AG04450 (cell line): ENCODE data around the gene E2F3. TPM values are rescaled to one million over a fixed set of nuclear protein-coding genes. Genes with fewer than 3 reads are reported as not detected.

Experiments used
- CTCF ChIA-PET: fragments of 300-600, 350-600 bp; formaldehyde crosslinking; extraction: SDS; loops from one replicate; lab custom pipeline; 2022; ENCODE audit warnings: antibody characterized with exemption, inconsistent platforms; lab: Charles Lee
- POLR2A ChIA-PET: fragments of 350-600 bp; formaldehyde crosslinking; extraction: SDS; loops from one replicate; lab custom pipeline; 2021; ENCODE audit warnings: antibody characterized with exemption, inconsistent platforms; lab: Yijun Ruan, JAX
- DNase-seq: peaks from one replicate; pipeline ENCODE4 v3.0.0-alpha.2; 2011; ENCODE audit warnings: low read depth, low spot score
- H3K27ac ChIP-seq: one replicate; pipeline ENCODE4 v1.5.1; 2012; ENCODE audit warnings: low read depth, low read length, control low read depth
- H3K27me3 ChIP-seq: one replicate; pipeline ENCODE4 v1.6.0; 2012; ENCODE audit warnings: low read length; ENCODE audit not compliant: control insufficient read depth, insufficient read depth
- H3K4me3 ChIP-seq: 2 replicates; pipeline ENCODE4 v1.5.1; 2011; ENCODE audit warnings: mild to moderate bottlenecking, low read depth, low read length, control low read depth
- H3K9me3 ChIP-seq: 2 replicates; pipeline ENCODE4 v1.5.1; 2012; ENCODE audit warnings: low read length; ENCODE audit not compliant: control insufficient read depth, insufficient read depth
- polyA plus RNA-seq: library from polyadenylated mRNA; depleted of rRNA; stranded (reverse); fragments of >200 nt; gene quantifications from 2 replicates; pipeline ENCODE4 v1.2.3, GENCODE V29; 2011
- TF ChIP-seq, protein P1 (sequence below): IDR thresholded peaks from 2 replicates; pipeline ENCODE4 v1.5.1; 2011; ENCODE audit warnings: low read depth, low read length, control low read depth, inconsistent platforms

E2F3 gene
- polyA plus RNA-seq, 1 experiment, result 10.7 TPM

DNA sequence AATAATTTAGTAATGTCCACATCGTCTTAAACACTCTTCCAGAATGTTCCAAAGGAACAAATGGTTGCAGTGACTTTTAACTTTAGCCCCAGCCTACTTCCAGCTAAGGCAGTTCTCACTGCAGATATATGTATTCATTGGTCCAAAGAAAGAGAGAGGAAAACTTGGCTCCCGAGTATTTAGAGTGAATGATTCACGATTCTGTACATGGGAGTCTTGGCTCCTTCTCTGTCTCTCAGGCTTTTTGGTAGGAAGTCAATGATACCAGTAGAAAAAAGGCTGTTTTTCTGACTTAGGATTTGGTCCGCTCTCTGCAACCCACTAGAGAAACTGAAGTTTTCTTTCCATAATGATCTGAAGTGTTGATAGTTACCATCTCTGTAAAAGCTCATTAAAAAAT, 38.6 kb downstream of the E2F3 start:
- TF ChIP-seq, protein P1, sequence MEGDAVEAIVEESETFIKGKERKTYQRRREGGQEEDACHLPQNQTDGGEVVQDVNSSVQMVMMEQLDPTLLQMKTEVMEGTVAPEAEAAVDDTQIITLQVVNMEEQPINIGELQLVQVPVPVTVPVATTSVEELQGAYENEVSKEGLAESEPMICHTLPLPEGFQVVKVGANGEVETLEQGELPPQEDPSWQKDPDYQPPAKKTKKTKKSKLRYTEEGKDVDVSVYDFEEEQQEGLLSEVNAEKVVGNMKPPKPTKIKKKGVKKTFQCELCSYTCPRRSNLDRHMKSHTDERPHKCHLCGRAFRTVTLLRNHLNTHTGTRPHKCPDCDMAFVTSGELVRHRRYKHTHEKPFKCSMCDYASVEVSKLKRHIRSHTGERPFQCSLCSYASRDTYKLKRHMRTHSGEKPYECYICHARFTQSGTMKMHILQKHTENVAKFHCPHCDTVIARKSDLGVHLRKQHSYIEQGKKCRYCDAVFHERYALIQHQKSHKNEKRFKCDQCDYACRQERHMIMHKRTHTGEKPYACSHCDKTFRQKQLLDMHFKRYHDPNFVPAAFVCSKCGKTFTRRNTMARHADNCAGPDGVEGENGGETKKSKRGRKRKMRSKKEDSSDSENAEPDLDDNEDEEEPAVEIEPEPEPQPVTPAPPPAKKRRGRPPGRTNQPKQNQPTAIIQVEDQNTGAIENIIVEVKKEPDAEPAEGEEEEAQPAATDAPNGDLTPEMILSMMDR, result no peak
- H3K9me3 ChIP-seq, result no peaks in the 10 kb centered on the region
- no peak overlapping the region for H3K4me3 ChIP-seq
- H3K27me3 ChIP-seq, result no peaks in the 10 kb centered on the region
- CTCF ChIA-PET, result no interaction called here
- no peak overlapping the region for H3K27ac ChIP-seq
- no peak for DNase-seq
- POLR2A ChIA-PET, result no interaction called here

DNA sequence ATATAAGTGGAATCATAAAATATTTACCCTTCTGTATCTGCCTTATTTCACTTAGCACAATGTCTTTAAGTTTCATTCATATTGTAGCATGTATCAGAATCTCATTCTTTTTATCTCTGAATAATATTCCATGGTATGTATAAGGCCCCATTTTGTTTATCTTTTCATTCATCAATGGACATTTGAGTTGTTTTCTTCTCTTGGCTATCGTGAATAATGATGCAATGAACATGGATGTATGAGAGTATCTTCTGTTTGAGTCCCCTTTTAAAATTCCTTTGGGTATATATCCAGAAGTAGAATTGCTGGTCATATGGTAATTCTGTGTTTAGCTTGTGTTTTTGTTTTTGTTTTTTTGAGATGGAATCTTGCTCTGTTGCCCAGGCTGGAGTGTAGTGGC, 39.6 kb downstream of the E2F3 start:
- H3K9me3 ChIP-seq, result no peaks in the 10 kb centered on the region
- ChIA-PET CTCF (no interaction called here), POLR2A (interaction anchor here (0.7 kb wide), 1 partner anchor 76 kb away, joined by 4 read pairs; no protein-coding TSS in a partner anchor)
- no peak overlapping the region for H3K4me3 ChIP-seq
- H3K27ac ChIP-seq, result no peak overlapping the region
- TF ChIP-seq, protein P1, result no peak
- no peaks in the 10 kb centered on the region for H3K27me3 ChIP-seq
- DNase-seq, result no peak

DNA sequence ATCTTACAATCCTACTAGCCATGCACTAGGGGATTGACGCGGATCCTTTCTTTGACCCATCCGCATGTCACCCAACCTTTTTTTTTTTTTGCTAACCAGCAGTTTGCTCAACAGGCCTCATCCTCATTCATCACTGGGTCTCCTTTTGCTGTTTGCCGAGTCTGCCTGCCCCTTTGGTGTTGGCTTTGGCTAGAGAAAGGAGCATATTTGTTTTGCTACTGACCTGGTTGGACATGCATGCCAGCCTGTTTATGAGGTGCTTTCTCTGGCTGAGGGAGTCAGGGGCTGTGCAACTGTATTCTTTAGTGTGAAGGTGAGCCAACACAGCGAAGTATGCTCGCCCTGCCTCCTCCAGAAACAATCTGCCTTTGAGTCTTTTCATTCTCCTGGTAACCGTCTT, 40.2 kb downstream of the E2F3 start:
- Histone ChIP-seq H3K27me3 (no peaks in the 10 kb centered on the region), H3K9me3 (no peaks in the 10 kb centered on the region), H3K4me3 (no peak overlapping the region), H3K27ac (no peak overlapping the region)
- no peak for DNase-seq
- ChIA-PET POLR2A (no interaction called here), CTCF (no interaction called here)
- TF ChIP-seq, protein P1, result no peak

DNA sequence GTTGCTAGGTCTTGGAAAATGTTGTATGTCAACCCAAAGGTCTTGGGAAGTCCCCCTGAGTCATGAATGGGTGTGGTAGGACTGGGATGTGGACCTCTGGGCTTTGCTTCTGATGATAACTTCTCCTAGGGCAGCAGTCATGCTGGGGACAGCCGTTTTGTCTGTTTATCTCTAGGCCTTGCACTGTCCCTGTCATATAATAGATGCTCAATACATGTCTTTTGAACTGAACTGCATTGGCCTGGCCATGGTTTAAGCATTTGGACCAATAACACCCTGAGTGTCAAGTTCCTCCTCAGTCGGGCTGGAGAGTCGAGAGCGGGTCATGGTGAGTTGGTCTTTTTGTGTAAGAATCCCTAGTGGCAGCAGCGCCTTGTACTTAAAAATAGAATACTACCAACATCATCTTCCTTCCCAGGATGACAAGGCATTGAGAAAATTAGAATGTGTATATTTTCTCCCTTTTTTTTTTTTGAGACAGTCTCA, 43.1 kb downstream of the E2F3 start:
- Histone ChIP-seq H3K27me3 (no peaks in the 10 kb centered on the region), H3K27ac (no peak overlapping the region), H3K9me3 (no peaks in the 10 kb centered on the region), H3K4me3 (no peak overlapping the region)
- DNase-seq, result no peak
- POLR2A ChIA-PET, result no interaction called here
- TF ChIP-seq, protein P1, result no peak
- CTCF ChIA-PET, result interaction anchor here (0.8 kb wide), 1 partner anchor 41 kb away, joined by 5 read pairs; no protein-coding TSS in a partner anchor

DNA sequence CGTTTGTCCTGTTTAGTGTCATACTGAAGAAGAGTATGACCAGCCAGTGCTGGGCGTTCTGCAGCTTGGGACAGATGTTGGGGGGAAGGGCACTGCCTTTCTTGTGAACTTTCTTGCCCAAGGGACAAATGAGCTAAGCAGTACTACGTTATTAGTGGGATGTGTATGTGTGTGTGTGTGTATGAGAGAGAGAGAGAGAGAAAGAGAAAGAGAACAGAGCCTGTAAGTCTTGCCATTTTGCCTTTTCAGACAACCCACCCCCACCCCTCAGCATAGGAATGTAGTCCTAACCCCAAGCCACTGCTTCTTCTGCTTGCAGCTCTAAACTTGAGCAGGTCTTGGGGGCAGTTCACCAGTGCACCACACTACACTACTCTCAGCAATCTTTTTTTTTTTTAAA, 45.5 kb downstream of the E2F3 start:
- TF ChIP-seq, protein P1, result no peak
- Histone ChIP-seq H3K9me3 (no peaks in the 10 kb centered on the region), H3K4me3 (no peak overlapping the region), H3K27me3 (no peaks in the 10 kb centered on the region), H3K27ac (no peak overlapping the region)
- ChIA-PET POLR2A (no interaction called here), CTCF (interaction anchor here (1.3 kb wide), 1 partner anchor 104 kb away, joined by 3 read pairs; no protein-coding TSS in a partner anchor)
- DNase-seq, result no peak
